Endometrium (tissue), 2 donors: Measurements from ENCODE around the gene PLA2G2C.
A peak's percentile ranks its signal among the peaks of the same experiment; 100 is the strongest.

Source experiments
- FAIRE-seq: peaks from 2 replicates; lab custom pipeline; 2012; peaks lifted over from hg19 to GRCh38; lab: Jason Lieb, UNC
- donor health status: control.
- donor health status: control.

The PLA2G2C gene

GRCh38 chr1:20207546-20207945, 21.2 kb upstream of the PLA2G2C start:
- FAIRE-seq = no peak

- FAIRE-seq = no peak
Measured at GRCh38 chr1:20202166-20202565, 15.8 kb upstream of the PLA2G2C start.

- no peak for FAIRE-seq
Measured at GRCh38 chr1:20200966-20201365, 14.6 kb upstream of the PLA2G2C start.

GRCh38 chr1:20199840-20200239, 13.5 kb upstream of the PLA2G2C start:
- no peak for FAIRE-seq

GRCh38 chr1:20199403-20199802, 13.1 kb upstream of the PLA2G2C start:
- no peak for FAIRE-seq

- FAIRE-seq = no peak
Measured at GRCh38 chr1:20198918-20199317, 12.6 kb upstream of the PLA2G2C start.

DNA sequence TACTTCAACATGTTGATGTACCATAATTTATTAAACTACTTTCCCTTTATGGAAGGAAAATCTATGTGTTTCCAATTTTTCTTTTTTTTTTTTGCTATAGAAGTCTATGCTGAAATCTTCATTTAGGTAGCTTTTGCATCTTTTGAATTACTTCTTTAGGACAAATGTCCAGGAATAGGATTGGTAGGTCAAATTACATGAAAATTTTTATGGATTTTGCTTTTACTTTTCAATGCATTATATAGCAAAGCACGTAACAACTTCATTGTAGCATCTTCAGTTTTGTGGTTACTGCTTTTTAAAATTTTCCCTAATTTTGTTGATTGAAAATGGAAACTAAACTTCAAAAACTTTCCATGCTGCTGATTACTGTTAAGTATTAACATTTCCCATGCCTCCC, 12.0 kb upstream of the PLA2G2C start:
- no peak for FAIRE-seq

DNA sequence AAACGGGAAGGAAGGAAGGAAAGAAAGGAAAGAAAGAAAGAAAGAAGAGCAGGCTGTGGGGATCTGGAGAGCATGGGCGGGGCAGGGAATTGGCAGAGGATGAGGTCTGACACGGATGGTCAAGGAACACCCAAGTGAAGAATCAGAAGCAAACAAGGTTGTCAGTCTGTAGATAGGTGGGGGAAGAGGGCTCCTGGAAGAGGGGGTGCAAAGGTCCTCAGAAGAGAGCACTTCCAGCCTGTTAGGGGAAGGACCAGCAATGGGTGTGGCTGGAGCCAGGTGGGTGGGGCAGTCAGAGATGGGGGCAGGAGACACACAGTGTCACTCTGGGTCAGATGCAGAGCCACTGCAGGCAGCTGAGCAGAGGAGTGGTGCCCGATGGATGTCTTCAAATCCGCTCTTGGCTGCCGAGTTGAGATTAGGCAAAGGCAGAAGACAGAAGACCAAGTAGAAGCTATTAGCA, 11.0 kb upstream of the PLA2G2C start:
- no peak for FAIRE-seq

GRCh38 chr1:20195462-20195780, 9.1 kb upstream of the PLA2G2C start:
- no peak for FAIRE-seq

DNA sequence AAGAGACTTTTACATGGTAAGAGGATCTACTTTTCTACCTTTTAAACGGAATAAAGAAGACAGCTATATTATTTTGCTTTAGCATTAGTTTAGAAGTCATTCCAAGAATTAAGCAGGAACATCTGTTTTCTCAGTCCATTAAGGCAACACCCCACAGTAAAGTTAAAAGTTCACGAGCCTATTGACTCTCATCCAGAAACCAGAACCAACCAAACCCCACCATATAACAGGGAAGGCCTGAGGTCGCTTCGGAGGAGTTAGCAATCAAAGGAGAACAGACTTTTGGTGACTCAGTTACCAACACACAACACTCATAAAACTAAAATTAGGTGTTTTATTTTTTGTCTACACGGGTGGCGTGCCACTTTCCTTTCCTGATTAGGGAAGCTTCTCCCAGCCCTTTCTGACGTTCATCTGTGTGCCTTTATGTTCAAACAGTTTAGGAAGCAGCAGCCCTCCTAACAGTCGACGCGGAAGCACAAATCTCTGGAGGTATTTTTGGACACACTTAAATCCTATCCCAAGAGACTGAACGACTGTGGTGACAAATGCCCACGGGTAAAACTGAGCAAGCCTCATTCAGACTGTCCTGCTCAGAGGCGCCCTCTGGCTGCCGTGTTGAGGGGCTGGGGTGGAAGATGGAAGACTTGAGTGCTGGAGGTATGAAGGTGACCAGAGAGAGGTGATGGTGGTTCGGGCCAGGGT, 8.6 kb upstream of the PLA2G2C start:
- FAIRE-seq = peak; percentile 82

GRCh38 chr1:20194224-20194623, 7.9 kb upstream of the PLA2G2C start:
- FAIRE-seq = no peak

- no peak for FAIRE-seq
Measured at GRCh38 chr1:20192871-20193411, 6.6 kb upstream of the PLA2G2C start.

DNA sequence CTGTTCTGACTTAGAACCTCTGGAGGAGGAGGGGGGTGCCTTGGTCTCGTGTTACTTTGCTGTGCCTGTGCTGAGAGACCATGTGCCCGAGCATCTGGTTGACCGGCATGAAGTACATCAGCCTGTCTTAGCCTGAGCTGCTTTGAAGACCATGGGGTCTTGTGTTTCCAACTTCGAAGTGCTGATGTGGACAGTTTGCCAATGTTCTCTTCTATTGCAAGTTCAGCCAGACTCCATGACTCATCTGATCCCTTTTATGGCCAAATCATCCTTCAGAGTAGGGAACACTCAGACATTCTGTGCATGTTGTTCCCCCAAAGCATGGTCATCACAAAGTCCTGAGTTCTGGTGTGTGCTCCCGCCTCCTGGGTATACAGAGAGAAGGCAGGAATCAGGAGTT, 6.0 kb upstream of the PLA2G2C start:
- no peak for FAIRE-seq

DNA sequence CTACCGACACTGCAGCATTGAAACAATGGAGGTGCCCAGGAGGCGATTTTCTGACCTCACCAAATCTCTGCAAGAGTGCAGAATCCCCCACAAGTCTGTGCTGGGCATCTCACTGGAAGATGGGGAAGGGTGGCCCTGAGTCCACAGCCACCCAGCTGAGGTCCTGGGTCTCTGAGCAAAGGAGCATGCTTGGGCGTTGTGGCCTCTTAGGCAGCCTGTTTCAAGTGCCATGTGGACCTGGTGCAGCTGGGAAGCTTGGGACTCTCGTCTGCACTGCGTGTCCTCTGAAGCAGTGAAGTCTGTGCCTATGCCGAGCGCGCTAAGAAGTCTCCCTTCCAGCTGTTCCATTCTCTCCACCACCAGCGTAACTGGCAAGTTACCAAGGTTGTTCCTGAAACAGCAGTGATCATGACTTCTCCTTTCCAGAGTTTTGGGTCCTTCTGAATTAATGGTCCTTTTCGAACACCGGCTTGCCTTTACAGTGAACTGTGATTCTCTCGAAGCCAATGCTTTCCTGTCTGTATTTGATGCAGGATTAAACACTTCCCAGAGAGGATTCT, 5.0 kb upstream of the PLA2G2C start:
- FAIRE-seq = no peak

GRCh38 chr1:20190256-20191160, 4.2 kb upstream of the PLA2G2C start:
- no peak for FAIRE-seq

DNA sequence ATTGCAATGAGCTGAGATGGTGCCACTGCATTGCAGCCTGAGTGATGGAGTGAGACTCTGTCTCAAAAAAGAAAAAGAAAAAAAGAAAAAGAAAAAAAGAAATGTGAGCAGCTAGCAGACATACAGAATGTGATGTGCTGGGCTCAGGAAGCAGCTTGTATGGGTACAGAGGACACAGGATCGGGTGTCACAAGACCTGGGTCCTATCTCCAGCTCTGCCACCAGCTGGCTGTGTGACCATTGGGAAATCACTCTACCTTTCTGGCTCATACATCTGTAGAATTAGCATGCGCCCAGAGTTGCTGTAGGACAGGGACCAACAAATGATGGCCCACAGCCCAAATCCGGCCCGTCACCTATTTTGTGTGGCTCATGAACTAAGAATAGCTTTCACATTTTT, 3.3 kb upstream of the PLA2G2C start:
- no peak for FAIRE-seq

- FAIRE-seq = no peak
Measured at GRCh38 chr1:20188455-20188817, 2.1 kb upstream of the PLA2G2C start.

DNA sequence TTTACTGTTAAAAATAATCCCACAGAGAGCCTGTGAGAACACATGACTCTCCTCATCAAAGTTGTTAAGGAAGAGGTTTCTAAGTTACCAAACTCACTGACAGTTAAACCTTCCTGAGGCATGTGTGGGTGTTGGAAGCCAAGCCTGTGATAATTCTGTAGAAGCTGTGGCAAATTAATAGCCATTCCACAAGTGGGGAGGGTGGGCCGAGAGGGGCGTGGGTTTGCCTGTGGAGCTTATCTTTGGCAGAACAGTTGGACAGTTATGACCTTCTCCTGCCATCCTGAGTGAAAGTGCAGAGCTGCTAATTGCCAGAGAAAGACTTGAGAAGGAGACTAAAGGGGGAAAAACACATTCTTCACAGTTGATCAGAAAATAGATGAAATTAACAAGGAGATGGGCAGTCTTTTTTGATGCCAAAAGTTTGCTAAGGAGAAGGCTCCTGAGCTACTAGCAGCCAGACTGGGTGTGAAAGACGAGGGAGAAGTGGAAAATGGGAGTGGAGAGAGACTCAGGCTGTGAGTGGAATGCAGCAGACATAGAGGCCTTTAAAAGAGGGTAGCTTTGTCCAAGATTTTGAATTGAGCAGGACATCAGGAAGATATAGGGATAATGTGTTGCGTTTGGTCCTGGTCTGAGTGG, 1.6 kb upstream of the PLA2G2C start:
- FAIRE-seq = no peak

DNA sequence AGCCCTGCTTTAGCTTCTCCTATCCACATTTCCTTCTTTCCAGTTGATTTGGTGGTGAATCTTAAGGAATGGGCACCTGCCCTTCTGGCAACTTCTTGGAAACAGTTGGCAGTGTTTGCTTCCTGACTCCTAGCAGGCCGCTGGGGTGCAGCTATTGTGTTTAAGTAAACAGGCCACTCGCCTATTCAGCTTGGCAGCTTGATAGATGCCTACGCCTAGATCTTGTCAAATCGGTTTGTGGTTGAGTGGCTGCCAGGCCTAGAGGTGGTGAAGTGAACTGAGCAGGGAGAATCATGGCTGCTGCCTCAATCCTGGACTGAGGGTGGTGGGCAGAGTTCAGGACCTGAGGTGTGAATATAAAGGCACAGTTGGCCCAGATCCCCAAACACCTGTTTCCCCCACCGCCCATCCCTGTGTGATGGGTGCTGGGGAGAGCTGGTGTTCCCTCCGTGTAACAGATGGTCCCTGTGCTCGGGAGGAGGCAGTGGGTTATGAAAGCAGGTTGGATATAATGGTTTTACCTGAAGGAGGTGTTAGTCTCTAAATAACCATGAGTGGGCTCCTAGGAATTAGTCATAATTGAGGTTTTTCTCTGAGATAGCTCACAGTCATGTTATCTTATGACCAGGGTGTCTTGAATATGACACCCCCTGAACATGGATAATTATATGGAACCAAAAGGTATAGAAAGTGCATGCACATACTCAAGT, 940 bp upstream of the PLA2G2C start:
- no peak for FAIRE-seq

- FAIRE-seq = no peak
Measured at GRCh38 chr1:20184997-20185833, 1.1 kb downstream of the PLA2G2C start.

- FAIRE-seq = no peak
Measured at GRCh38 chr1:20184481-20184900, 1.8 kb downstream of the PLA2G2C start.
